Right ventricle myocardium inferior (tissue), 1 donor: Measurements from ENCODE around the gene PXMP4. TPM values are rescaled to one million over a fixed set of nuclear protein-coding genes. Genes with fewer than 3 reads are reported as not detected.

Experiments used
- total RNA-seq: library from RNA; stranded (reverse); fragmentation: NEBNext Ultra II Directional; extraction: Animal tissue kit (Norgen Biotek cat#: 25700); gene quantifications from one replicate; pipeline ENCODE4 v1.2.1, GENCODE V29; 2021
- donor health status: DM: no; HTN: yes; CAD: no; lungs with severe emphysema.

Gene PXMP4
- total RNA-seq, 1 donor from 2014 or later = 11.4 TPM

Other genes starting within 250 kb of the PXMP4 start
- 11.3 TPM for gene CBFA2T2, start 230.2 kb downstream of the PXMP4 start, total RNA-seq
- gene C20orf144, start 58.0 kb downstream of the PXMP4 start, total RNA-seq = not detected
- gene ACTL10, start 53.4 kb downstream of the PXMP4 start, total RNA-seq = 0.19 TPM
- 70.8 TPM for gene NECAB3, start 45.9 kb downstream of the PXMP4 start, total RNA-seq
- 2.3 TPM for gene E2F1, start 33.9 kb downstream of the PXMP4 start, total RNA-seq
- 1.8 TPM for gene ZNF341, start 11.7 kb upstream of the PXMP4 start, total RNA-seq
- 108 TPM for gene CHMP4B, start 91.0 kb upstream of the PXMP4 start, total RNA-seq